PC-9 (cell line): ENCODE results near the gene FNDC10. TPM values are rescaled to one million over a fixed set of nuclear protein-coding genes. Genes with fewer than 3 reads are reported as not detected.

Source experiments
- BruUV-seq: library from RNA; stranded (reverse); fragments of 400-500 nt; replicated peaks from 2 replicates; lab custom pipeline; 2021; lab: Mats Ljungman, UMichigan
- CTCF ChIA-PET: fragments of 300-600 bp; sonication (Branson Sonifier 250); formaldehyde crosslinking; loops from one replicate; lab custom pipeline; 2022; ENCODE audit warnings: antibody characterized with exemption; lab: Charles Lee
- POLR2A ChIA-PET: fragments of 300-600 bp; sonication (Branson Sonifier 250); formaldehyde crosslinking; loops from one replicate; lab custom pipeline; 2022; ENCODE audit warnings: antibody characterized with exemption; ENCODE audit not compliant: unreplicated experiment; lab: Charles Lee
- DNase-seq, 2 experiments: peaks; one replicate each; pipeline versions ENCODE4 v3.0.0 to v3.0.0-alpha.2; 2015 to 2022; ENCODE audit warnings: mixed read lengths in 1 of 2
- H2AFZ ChIP-seq: fragments of 200-600 bp; sonication (generic); 2 replicates; pipeline ENCODE4 v1.8.1; 2017; ENCODE audit warnings: antibody characterized with exemption
- H3F3A ChIP-seq: fragments of 200-600 bp; sonication (generic); 2 replicates; pipeline ENCODE4 v1.8.1; 2017; ENCODE audit warnings: antibody characterized with exemption, mild to moderate bottlenecking, low read depth; ENCODE audit not compliant: insufficient read depth
- H3K27ac ChIP-seq: fragments of 200-600 bp; sonication (generic); 2 replicates; pipeline ENCODE4 v1.6.1; 2016; ENCODE audit warnings: mixed run types
- H3K27me3 ChIP-seq: fragments of 200-600 bp; sonication (generic); 2 replicates; pipeline ENCODE4 v1.6.1; 2016; ENCODE audit warnings: low read depth, mixed run types; ENCODE audit not compliant: insufficient read depth
- H3K36me3 ChIP-seq: fragments of 200-600 bp; sonication (generic); 2 replicates; pipeline ENCODE4 v1.6.1; 2016; ENCODE audit warnings: low read depth, mixed run types
- H3K4me1 ChIP-seq: fragments of 200-600 bp; sonication (generic); replicated peaks from 2 replicates; pipeline ENCODE4 v1.6.1; 2016; ENCODE audit warnings: mixed run types; ENCODE audit not compliant: insufficient read depth
- H3K4me2 ChIP-seq: fragments of 200-600 bp; sonication (generic); 2 replicates; pipeline ENCODE4 v1.6.1; 2017; ENCODE audit warnings: mixed run types
- H3K4me3 ChIP-seq: fragments of 200-600 bp; sonication (generic); 2 replicates; pipeline ENCODE4 v1.6.1; 2016; ENCODE audit warnings: mixed run types
- H3K79me2 ChIP-seq: fragments of 200-600 bp; sonication (generic); 2 replicates; pipeline ENCODE4 v1.6.1; 2017; ENCODE audit warnings: low read depth, mixed run types
- H3K9me2 ChIP-seq: fragments of 200-600 bp; sonication (generic); 2 replicates; pipeline ENCODE4 v1.8.1; 2017; ENCODE audit warnings: mild to moderate bottlenecking; ENCODE audit not compliant: insufficient read depth
- H3K9me3 ChIP-seq: fragments of 200-600 bp; sonication (generic); 2 replicates; pipeline ENCODE4 v1.8.1; 2016; ENCODE audit warnings: low read depth; ENCODE audit not compliant: insufficient read depth
- H4K20me1 ChIP-seq: fragments of 200-600 bp; sonication (generic); 2 replicates; pipeline ENCODE4 v1.8.1; 2017; ENCODE audit not compliant: insufficient read depth
- EZH2 ChIP-seq: fragments of 200-600 bp; sonication (generic); IDR thresholded peaks from 2 replicates; pipeline ENCODE4 v1.8.0; 2017; ENCODE audit warnings: antibody characterized with exemption, low read depth
- intact Hi-C: fragments of 100-400 bp; cut with micrococcal nuclease; formaldehyde crosslinking; loops from one replicate; pipeline ENCODE4 v1.10.0; 2022; ENCODE audit not compliant: unreplicated experiment
- total RNA-seq: library from RNA; stranded (reverse); gene quantifications from 2 replicates; pipeline ENCODE4 v1.2.3, GENCODE V29; 2021
- TF ChIP-seq, protein P1 (sequence below): fragments of 200-600 bp; sonication (generic); conservative IDR thresholded peaks from 2 replicates; pipeline ENCODE4 v1.6.1; 2017; ENCODE audit warnings: mixed run types, antibody characterized with exemption, mild to moderate bottlenecking, moderate library complexity

The FNDC10 gene
- total RNA-seq, 1 experiment from 2014 or later: 5.4 TPM

DNA sequence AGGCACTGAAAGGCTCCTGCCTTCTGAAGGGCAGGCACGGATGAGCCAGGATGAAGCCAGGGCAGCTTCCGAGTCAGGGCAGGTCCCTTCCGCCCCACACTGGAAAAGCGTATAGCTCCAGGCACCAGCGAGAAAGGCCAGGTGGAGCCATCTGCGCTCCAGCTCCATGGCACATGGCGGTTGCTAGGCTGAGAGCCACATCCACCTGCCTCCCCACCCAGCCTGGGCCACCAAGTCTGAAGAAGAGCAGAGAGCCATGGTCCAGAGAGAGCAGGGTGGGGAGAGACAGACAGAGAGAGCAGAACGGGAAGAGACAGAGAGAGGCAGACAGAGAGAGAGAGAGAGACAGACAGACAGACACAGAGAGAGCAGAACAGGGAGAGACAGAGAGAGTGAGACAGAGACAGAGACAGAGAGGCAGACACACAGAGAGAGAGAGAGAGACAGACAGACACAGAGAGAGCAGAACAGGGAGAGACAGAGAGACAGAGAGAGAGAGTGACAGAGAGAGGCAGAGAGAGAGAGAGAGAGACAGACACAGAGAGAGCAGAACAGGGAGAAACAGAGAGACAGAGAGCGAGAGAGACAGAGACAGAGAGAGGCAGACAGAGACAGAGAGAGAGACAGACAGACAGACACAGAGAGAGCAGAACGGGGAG, 5.2 kb downstream of the FNDC10 start:
- no peaks in the 10 kb centered on the region for H3K9me2 ChIP-seq
- no peak for DNase-seq
- intact Hi-C loops: no loop called here
- H3K36me3 ChIP-seq: no peaks in the 10 kb centered on the region
- no peaks in the 10 kb centered on the region for H3K79me2 ChIP-seq
- no peak overlapping the region for H2AFZ ChIP-seq
- H3K9me3 ChIP-seq: no peaks in the 10 kb centered on the region
- H3K4me3 ChIP-seq: no peak overlapping the region
- no TSS peak for BruUV-seq
- ChIA-PET CTCF (no interaction called here), POLR2A (no interaction called here)
- peaks cover 18% of the 10 kb centered on the region; the same call in 1 of the 2 replicates for H3K27me3 ChIP-seq
- no peaks in the 10 kb centered on the region for H3K4me1 ChIP-seq
- H4K20me1 ChIP-seq: no peaks in the 10 kb centered on the region
- H3F3A ChIP-seq: no peaks in the 10 kb centered on the region
- H3K27ac ChIP-seq: no peak overlapping the region
- no peak for TF ChIP-seq EZH2
- no peak overlapping the region for H3K4me2 ChIP-seq

GRCh38 chr1:1593834-1594601, 5.9 kb downstream of the FNDC10 start:
- BruUV-seq: no TSS peak
- Histone ChIP-seq H3K9me2 (no peaks in the 10 kb centered on the region), H3K27me3 (peaks cover 18% of the 10 kb centered on the region; the same call in 1 of the 2 replicates), H3K79me2 (no peaks in the 10 kb centered on the region), H3K4me3 (no peak overlapping the region), H3K9me3 (no peaks in the 10 kb centered on the region), H3K4me2 (no peak overlapping the region), H3K4me1 (no peaks in the 10 kb centered on the region), H3K36me3 (no peaks in the 10 kb centered on the region), H3K27ac (no peak overlapping the region), H4K20me1 (no peaks in the 10 kb centered on the region), H2AFZ (no peak overlapping the region), H3F3A (no peaks in the 10 kb centered on the region)
- intact Hi-C loops: no loop called here
- CTCF ChIA-PET: no interaction called here
- DNase-seq: no peak
- TF ChIP-seq, protein P1, sequence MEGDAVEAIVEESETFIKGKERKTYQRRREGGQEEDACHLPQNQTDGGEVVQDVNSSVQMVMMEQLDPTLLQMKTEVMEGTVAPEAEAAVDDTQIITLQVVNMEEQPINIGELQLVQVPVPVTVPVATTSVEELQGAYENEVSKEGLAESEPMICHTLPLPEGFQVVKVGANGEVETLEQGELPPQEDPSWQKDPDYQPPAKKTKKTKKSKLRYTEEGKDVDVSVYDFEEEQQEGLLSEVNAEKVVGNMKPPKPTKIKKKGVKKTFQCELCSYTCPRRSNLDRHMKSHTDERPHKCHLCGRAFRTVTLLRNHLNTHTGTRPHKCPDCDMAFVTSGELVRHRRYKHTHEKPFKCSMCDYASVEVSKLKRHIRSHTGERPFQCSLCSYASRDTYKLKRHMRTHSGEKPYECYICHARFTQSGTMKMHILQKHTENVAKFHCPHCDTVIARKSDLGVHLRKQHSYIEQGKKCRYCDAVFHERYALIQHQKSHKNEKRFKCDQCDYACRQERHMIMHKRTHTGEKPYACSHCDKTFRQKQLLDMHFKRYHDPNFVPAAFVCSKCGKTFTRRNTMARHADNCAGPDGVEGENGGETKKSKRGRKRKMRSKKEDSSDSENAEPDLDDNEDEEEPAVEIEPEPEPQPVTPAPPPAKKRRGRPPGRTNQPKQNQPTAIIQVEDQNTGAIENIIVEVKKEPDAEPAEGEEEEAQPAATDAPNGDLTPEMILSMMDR: no peak
- TF ChIP-seq EZH2: no peak
- POLR2A ChIA-PET: no interaction called here

GRCh38 chr1:1591452-1591851, 8.5 kb downstream of the FNDC10 start:
- no peak overlapping the region for H2AFZ ChIP-seq
- H3F3A ChIP-seq: peaks cover 2% of the 10 kb centered on the region; the same call in 1 of the 2 replicates
- ChIA-PET POLR2A (no interaction called here), CTCF (no interaction called here)
- H3K9me3 ChIP-seq: no peaks in the 10 kb centered on the region
- H4K20me1 ChIP-seq: no peaks in the 10 kb centered on the region
- no peaks in the 10 kb centered on the region for H3K79me2 ChIP-seq
- H3K4me1 ChIP-seq: no peaks in the 10 kb centered on the region
- no peak overlapping the region for H3K4me2 ChIP-seq
- intact Hi-C loops: no loop called here
- H3K4me3 ChIP-seq: no peak overlapping the region
- no peak overlapping the region for H3K27ac ChIP-seq
- peaks cover 19% of the 10 kb centered on the region; the same call in 1 of the 2 replicates for H3K27me3 ChIP-seq
- H3K9me2 ChIP-seq: no peaks in the 10 kb centered on the region
- DNase-seq: no peak
- BruUV-seq: no TSS peak
- no peaks in the 10 kb centered on the region for H3K36me3 ChIP-seq
- TF ChIP-seq, protein P1: no peak
- TF ChIP-seq EZH2: no peak
